NCI-H2107 treated with DMSO at 0.1 percent for 48 hours (cell line): ENCODE data around the gene CARMIL1.
"Not testable (repeated sequence)": the region's sequence is repeated elsewhere in the genome, so short reads cannot be mapped to it uniquely, and the experiment has no call there.

Experiments used
- DNase-seq: peaks from one replicate; lab custom pipeline; 2025; ENCODE audit not compliant: unreplicated experiment; lab: John Stamatoyannopoulos, UW

Gene CARMIL1

GRCh38 chr6:25550631-25551030 is 271.5 kb downstream of the CARMIL1 start:
- DNase-seq: no peak

GRCh38 chr6:25553502-25553901 is 274.3 kb downstream of the CARMIL1 start:
- no peak for DNase-seq

GRCh38 chr6:25555188-25555587 is 276.0 kb downstream of the CARMIL1 start:
- no peak for DNase-seq

GRCh38 chr6:25556516-25556915 is 277.3 kb downstream of the CARMIL1 start:
- DNase-seq: peak; percentile 17

GRCh38 chr6:25558155-25558817 is 279.1 kb downstream of the CARMIL1 start:
- no peak for DNase-seq

- DNase-seq: no peak
Measured at GRCh38 chr6:25560865-25561264, 281.7 kb downstream of the CARMIL1 start.

GRCh38 chr6:25564943-25565342 is 285.8 kb downstream of the CARMIL1 start:
- no peak for DNase-seq

GRCh38 chr6:25570578-25570977 is 291.4 kb downstream of the CARMIL1 start:
- no peak for DNase-seq

- no peak for DNase-seq
Measured at GRCh38 chr6:25576919-25577318, 297.7 kb downstream of the CARMIL1 start.

GRCh38 chr6:25578538-25578937 is 299.4 kb downstream of the CARMIL1 start:
- DNase-seq: no peak

GRCh38 chr6:25579391-25579883 is 300.3 kb downstream of the CARMIL1 start:
- DNase-seq: no peak

- DNase-seq: no peak
Measured at GRCh38 chr6:25579902-25580495, 300.8 kb downstream of the CARMIL1 start.

GRCh38 chr6:25582101-25582500 is 302.9 kb downstream of the CARMIL1 start:
- DNase-seq: no peak

GRCh38 chr6:25583099-25583498 is 303.9 kb downstream of the CARMIL1 start:
- no peak for DNase-seq

GRCh38 chr6:25583906-25584305 is 304.7 kb downstream of the CARMIL1 start:
- DNase-seq: no peak

GRCh38 chr6:25585225-25585624 is 306.1 kb downstream of the CARMIL1 start:
- DNase-seq: no peak

- DNase-seq: not testable (repeated sequence)
Measured at GRCh38 chr6:25586119-25586518, 306.9 kb downstream of the CARMIL1 start.

- no peak for DNase-seq
Measured at GRCh38 chr6:25586927-25587326, 307.8 kb downstream of the CARMIL1 start.

- no peak for DNase-seq
Measured at GRCh38 chr6:25590986-25591385, 311.8 kb downstream of the CARMIL1 start.

GRCh38 chr6:25596928-25597818 is 318.0 kb downstream of the CARMIL1 start:
- DNase-seq: no peak

- DNase-seq: no peak
Measured at GRCh38 chr6:25599516-25600085, 320.4 kb downstream of the CARMIL1 start.
